Neural progenitor cell (in vitro differentiated cells): ENCODE measurements around the gene RENBP. TPM values are rescaled to one million over a fixed set of nuclear protein-coding genes. Genes with fewer than 3 reads are reported as not detected.

Experiments
- DNase-seq: peaks from one replicate; pipeline ENCODE4 v3.0.0-alpha.2; 2016; ENCODE audit warnings: low spot score
- H2AFZ ChIP-seq: fragments of 200-600 bp; sonication (generic); replicated peaks from 2 replicates; pipeline ENCODE4 v1.6.1; 2016; ENCODE audit warnings: antibody characterized with exemption
- H3F3A ChIP-seq: fragments of 200-600 bp; sonication (generic); 2 replicates; pipeline ENCODE4 v1.6.1; 2016; ENCODE audit warnings: antibody characterized with exemption, low read depth
- H3K27ac ChIP-seq: fragments of 200-600 bp; sonication (generic); 2 replicates; pipeline ENCODE4 v1.5.1; 2016; ENCODE audit warnings: mild to moderate bottlenecking
- H3K27me3 ChIP-seq: fragments of 200-600 bp; sonication (generic); 2 replicates; pipeline ENCODE4 v1.6.1; 2016; ENCODE audit warnings: mild to moderate bottlenecking, moderate library complexity
- H3K36me3 ChIP-seq: fragments of 200-600 bp; sonication (generic); 2 replicates; pipeline ENCODE4 v1.5.1; 2016
- H3K4me1 ChIP-seq: fragments of 200-600 bp; sonication (generic); 2 replicates; pipeline ENCODE4 v1.6.1; 2016; ENCODE audit warnings: mixed run types
- H3K4me2 ChIP-seq: fragments of 200-600 bp; sonication (generic); 2 replicates; pipeline ENCODE4 v1.6.1; 2016
- H3K4me3 ChIP-seq: fragments of 200-600 bp; sonication (generic); 2 replicates; pipeline ENCODE4 v1.5.1; 2016
- H3K79me2 ChIP-seq: fragments of 200-600 bp; sonication (generic); 2 replicates; pipeline ENCODE4 v1.6.1; 2016; ENCODE audit warnings: low read depth
- H3K9ac ChIP-seq: fragments of 200-600 bp; sonication (generic); 2 replicates; pipeline ENCODE4 v1.6.1; 2016
- H3K9me3 ChIP-seq: fragments of 200-600 bp; sonication (generic); 2 replicates; pipeline ENCODE4 v1.5.1; 2016; ENCODE audit warnings: low read depth
- H4K20me1 ChIP-seq: fragments of 200-600 bp; sonication (generic); 2 replicates; pipeline ENCODE4 v1.6.1; 2016; ENCODE audit warnings: low read depth
- H3K27ac Mint-ChIP-seq: 3 replicates; pipeline ENCODE4 v1.8.0; 2021; ENCODE audit warnings: mixed read lengths
- H3K27me3 Mint-ChIP-seq: 2 replicates; pipeline ENCODE4 v1.8.0; 2022; ENCODE audit warnings: low read depth, mild to moderate bottlenecking, inconsistent platforms, moderate library complexity, mixed read lengths; ENCODE audit not compliant: insufficient read depth
- H3K36me3 Mint-ChIP-seq: 3 replicates; pipeline ENCODE4 v1.8.0; 2021; ENCODE audit warnings: mixed read lengths
- H3K4me1 Mint-ChIP-seq: 3 replicates; pipeline ENCODE4 v1.8.0; 2021; ENCODE audit warnings: mixed read lengths
- H3K4me3 Mint-ChIP-seq: 3 replicates; pipeline ENCODE4 v1.8.0; 2021; ENCODE audit warnings: mild to moderate bottlenecking, moderate library complexity, mixed read lengths
- H3K9me3 Mint-ChIP-seq: 3 replicates; pipeline ENCODE4 v1.8.0; 2020; ENCODE audit warnings: mixed read lengths
- EZH2 ChIP-seq: fragments of 200-600 bp; sonication (generic); IDR thresholded peaks from 2 replicates; pipeline ENCODE4 v1.6.1; 2017; ENCODE audit warnings: antibody characterized with exemption, mild to moderate bottlenecking, moderate library complexity
- EZH2phosphoT487 ChIP-seq: fragments of 200-600 bp; sonication (generic); IDR thresholded peaks from 2 replicates; pipeline ENCODE4 v1.6.1; 2017; ENCODE audit warnings: antibody characterized with exemption
- total RNA-seq: library from RNA; depleted of rRNA; stranded (reverse); fragments of >200 nt; gene quantifications from 2 replicates; pipeline ENCODE4 v1.2.3, GENCODE V29; 2015; ENCODE audit warnings: low replicate concordance
- TF ChIP-seq, protein P1 (sequence below): fragments of 200-600 bp; sonication (generic); IDR thresholded peaks from 2 replicates; pipeline ENCODE4 v1.5.1; 2017; ENCODE audit warnings: antibody characterized with exemption, mild to moderate bottlenecking

The RENBP gene
- total RNA-seq, 1 donor from 2014 or later: 5.4 TPM

- Mint-ChIP-seq H3K27me3 (peaks cover 3% of the 10 kb centered on the region), H3K4me3 (no peak overlapping the region), H3K9me3 (peaks cover 7% of the 10 kb centered on the region), H3K4me1 (peaks cover 17% of the 10 kb centered on the region), H3K27ac (no peak overlapping the region), H3K36me3 (peaks cover 4% of the 10 kb centered on the region)
- H3K27me3 ChIP-seq: no peaks in the 10 kb centered on the region
- no peak overlapping the region for H3K4me2 ChIP-seq
- H3K4me1 ChIP-seq: no peaks in the 10 kb centered on the region
- no peak overlapping the region for H2AFZ ChIP-seq
- peaks cover 18% of the 10 kb centered on the region for H3K79me2 ChIP-seq
- DNase-seq: no peak
- H3K27ac ChIP-seq: no peak overlapping the region
- H3F3A ChIP-seq: peaks cover 24% of the 10 kb centered on the region
- H3K4me3 ChIP-seq: no peak overlapping the region
- no peaks in the 10 kb centered on the region for H3K9me3 ChIP-seq
- TF ChIP-seq, protein P1, sequence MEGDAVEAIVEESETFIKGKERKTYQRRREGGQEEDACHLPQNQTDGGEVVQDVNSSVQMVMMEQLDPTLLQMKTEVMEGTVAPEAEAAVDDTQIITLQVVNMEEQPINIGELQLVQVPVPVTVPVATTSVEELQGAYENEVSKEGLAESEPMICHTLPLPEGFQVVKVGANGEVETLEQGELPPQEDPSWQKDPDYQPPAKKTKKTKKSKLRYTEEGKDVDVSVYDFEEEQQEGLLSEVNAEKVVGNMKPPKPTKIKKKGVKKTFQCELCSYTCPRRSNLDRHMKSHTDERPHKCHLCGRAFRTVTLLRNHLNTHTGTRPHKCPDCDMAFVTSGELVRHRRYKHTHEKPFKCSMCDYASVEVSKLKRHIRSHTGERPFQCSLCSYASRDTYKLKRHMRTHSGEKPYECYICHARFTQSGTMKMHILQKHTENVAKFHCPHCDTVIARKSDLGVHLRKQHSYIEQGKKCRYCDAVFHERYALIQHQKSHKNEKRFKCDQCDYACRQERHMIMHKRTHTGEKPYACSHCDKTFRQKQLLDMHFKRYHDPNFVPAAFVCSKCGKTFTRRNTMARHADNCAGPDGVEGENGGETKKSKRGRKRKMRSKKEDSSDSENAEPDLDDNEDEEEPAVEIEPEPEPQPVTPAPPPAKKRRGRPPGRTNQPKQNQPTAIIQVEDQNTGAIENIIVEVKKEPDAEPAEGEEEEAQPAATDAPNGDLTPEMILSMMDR: no peak
- no peak for TF ChIP-seq EZH2
- TF ChIP-seq EZH2phosphoT487: no peak
- H3K9ac ChIP-seq: no peak overlapping the region
- no peaks in the 10 kb centered on the region for H3K36me3 ChIP-seq
- H4K20me1 ChIP-seq: no peaks in the 10 kb centered on the region
Observed at GRCh38 chrX:153932220-153932915, 12.1 kb downstream of the RENBP start.

DNA sequence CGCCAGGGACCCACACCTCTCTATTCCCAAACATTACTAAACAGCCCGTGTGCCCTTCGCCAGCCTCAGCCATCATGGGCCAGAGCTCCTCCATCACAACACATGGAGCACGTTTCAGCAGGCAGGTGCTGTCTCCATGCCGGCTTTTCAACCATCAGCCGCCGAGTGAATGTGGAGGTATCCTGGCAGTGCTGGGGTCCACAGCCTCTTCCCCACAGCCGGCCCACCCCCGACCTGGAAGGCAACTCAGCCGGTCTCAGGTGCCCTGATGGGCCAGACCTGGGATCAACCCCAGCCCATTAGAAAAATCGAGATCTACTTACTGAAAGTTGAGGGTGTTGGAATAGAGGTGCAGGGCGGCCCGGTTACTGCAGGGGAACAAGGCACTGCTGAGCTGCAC, 12.7 kb downstream of the RENBP start:
- Histone ChIP-seq H3K4me3 (no peak overlapping the region), H3K9ac (no peak overlapping the region), H3K27ac (no peak overlapping the region), H3F3A (peaks cover 28% of the 10 kb centered on the region), H3K36me3 (no peaks in the 10 kb centered on the region), H4K20me1 (no peaks in the 10 kb centered on the region), H3K27me3 (no peaks in the 10 kb centered on the region), H3K9me3 (no peaks in the 10 kb centered on the region), H3K4me2 (no peak overlapping the region), H3K79me2 (peaks cover 18% of the 10 kb centered on the region), H2AFZ (no peak overlapping the region), H3K4me1 (peaks cover 2% of the 10 kb centered on the region)
- Mint-ChIP-seq H3K36me3 (peaks cover 4% of the 10 kb centered on the region), H3K4me3 (no peak overlapping the region), H3K4me1 (peaks cover 21% of the 10 kb centered on the region), H3K9me3 (peaks cover 7% of the 10 kb centered on the region), H3K27ac (no peak overlapping the region), H3K27me3 (peaks cover 6% of the 10 kb centered on the region)
- no peak for TF ChIP-seq EZH2phosphoT487
- TF ChIP-seq, protein P1: no peak
- no peak for TF ChIP-seq EZH2
- no peak for DNase-seq

DNA sequence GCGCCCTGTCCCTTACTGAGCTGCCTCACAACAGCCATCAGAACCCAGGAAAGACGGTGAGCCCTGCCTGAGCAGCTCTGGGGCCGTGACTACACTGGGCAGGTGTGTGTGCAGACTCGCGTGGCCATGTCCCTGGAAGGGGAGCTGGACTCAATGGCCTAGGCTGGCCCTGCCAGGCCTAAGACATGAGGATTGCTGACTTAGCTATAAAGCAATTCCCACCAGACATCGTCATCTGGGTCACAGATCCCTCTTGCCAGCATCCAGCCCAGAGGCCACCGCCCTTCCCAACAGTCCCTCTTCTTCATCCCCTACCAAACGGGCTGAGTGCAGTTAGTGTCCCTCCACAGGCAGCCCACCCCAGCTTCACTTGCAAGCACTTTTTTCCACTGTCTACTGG, 13.3 kb downstream of the RENBP start:
- Histone ChIP-seq H3K4me3 (no peak overlapping the region), H3K4me1 (peaks cover 8% of the 10 kb centered on the region), H3K36me3 (no peaks in the 10 kb centered on the region), H3K9ac (no peak overlapping the region), H3K9me3 (no peaks in the 10 kb centered on the region), H4K20me1 (no peaks in the 10 kb centered on the region), H3F3A (peaks cover 33% of the 10 kb centered on the region), H3K27ac (no peak overlapping the region), H3K27me3 (no peaks in the 10 kb centered on the region), H3K4me2 (no peak overlapping the region), H3K79me2 (peaks cover 18% of the 10 kb centered on the region), H2AFZ (no peak overlapping the region)
- Mint-ChIP-seq H3K27me3 (peaks cover 6% of the 10 kb centered on the region), H3K36me3 (peaks cover 4% of the 10 kb centered on the region), H3K27ac (no peak overlapping the region), H3K9me3 (peaks cover 7% of the 10 kb centered on the region), H3K4me3 (no peak overlapping the region), H3K4me1 (peaks cover 21% of the 10 kb centered on the region)
- no peak for TF ChIP-seq EZH2
- no peak for TF ChIP-seq EZH2phosphoT487
- TF ChIP-seq, protein P1: no peak
- DNase-seq: no peak
